ENCODE data around the gene TMEM86A.

TMEM86A gene

GRCh38 chr11:18710545-18710944 lies 12.0 kb downstream of the TMEM86A start:
- Histone ChIP-seq H3K27me3 (ENCODE audit: insufficient read depth, low read length) (0 out of 2 replicates have a peak, but pooled peaks cover 5% of the 10 kb centered on the region), H3K4me1 (ENCODE audit: insufficient read depth, low read length, severe bottlenecking) (no peaks in the 10 kb centered on the region), H3K9me2 (ENCODE audit: low read depth, low read length) (no peaks in the 10 kb centered on the region), H3K9ac (ENCODE audit: low read length) (no peak overlapping the region), H3K9me3 (ENCODE audit: low read length) (no peaks in the 10 kb centered on the region), H3K79me2 (ENCODE audit: insufficient read depth, low read length) (no peaks in the 10 kb centered on the region), H3K36me3 (ENCODE audit: insufficient read depth, low read length) (no peaks in the 10 kb centered on the region), H2AFZ (ENCODE audit: low read length) (no peak overlapping the region), H3K27ac (ENCODE audit: low read depth, low read length, poor library complexity, severe bottlenecking) (no peak overlapping the region), H4K20me1 (ENCODE audit: insufficient read depth, low read length) (no peaks in the 10 kb centered on the region), H3K4me2 (ENCODE audit: low read length) (no peak overlapping the region), H3F3A (ENCODE audit: insufficient read depth, low read length) (no peaks in the 10 kb centered on the region), H3K4me3 (ENCODE audit: low read depth, low read length, poor library complexity, severe bottlenecking) (no peak overlapping the region)
- no peak for TF ChIP-seq EZH2 (IDR thresholded peaks at IDR 0.05; ENCODE audit: borderline replicate concordance, low read length)
- TF ChIP-seq, protein P1, sequence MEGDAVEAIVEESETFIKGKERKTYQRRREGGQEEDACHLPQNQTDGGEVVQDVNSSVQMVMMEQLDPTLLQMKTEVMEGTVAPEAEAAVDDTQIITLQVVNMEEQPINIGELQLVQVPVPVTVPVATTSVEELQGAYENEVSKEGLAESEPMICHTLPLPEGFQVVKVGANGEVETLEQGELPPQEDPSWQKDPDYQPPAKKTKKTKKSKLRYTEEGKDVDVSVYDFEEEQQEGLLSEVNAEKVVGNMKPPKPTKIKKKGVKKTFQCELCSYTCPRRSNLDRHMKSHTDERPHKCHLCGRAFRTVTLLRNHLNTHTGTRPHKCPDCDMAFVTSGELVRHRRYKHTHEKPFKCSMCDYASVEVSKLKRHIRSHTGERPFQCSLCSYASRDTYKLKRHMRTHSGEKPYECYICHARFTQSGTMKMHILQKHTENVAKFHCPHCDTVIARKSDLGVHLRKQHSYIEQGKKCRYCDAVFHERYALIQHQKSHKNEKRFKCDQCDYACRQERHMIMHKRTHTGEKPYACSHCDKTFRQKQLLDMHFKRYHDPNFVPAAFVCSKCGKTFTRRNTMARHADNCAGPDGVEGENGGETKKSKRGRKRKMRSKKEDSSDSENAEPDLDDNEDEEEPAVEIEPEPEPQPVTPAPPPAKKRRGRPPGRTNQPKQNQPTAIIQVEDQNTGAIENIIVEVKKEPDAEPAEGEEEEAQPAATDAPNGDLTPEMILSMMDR (IDR thresholded peaks at IDR 0.05; ENCODE audit: low read length), result no peak

DNA sequence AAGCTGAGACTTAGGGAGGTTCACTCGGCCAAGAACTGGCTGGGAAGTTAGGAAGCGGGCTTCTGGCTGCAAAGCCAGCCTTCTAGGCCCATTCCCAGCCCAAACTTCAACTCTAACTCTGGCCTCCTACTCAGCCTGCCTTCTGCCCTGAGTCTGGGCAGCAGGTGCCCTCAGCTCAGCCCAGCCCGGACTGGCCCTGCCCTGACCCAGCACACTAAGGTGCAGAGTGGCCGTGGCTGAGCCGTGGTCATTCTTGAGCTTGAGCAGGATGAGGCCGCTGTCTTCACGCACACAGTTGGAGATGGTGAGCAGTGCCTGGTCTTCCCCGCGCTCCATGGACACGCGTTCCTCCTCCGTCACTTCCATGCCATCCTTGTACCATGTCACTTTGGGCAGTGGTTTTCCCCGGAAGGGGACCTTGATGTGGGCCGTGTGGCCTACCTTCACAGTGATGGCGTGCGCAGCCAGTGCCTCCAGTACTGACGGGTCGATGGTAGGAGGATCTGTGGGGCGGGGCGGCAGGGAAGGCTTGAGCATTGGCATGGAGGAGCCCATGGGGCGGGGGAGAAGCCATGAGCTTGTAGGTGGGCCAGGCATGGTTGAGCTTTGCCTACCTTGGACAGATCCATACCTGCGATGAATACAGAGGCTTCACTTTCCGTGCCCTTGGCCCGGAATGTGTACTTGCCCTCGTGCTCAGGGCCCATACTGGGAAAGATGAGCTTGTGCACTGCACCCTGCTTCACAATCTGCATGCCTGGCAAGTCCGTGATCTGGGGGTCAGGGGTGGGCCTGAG lies 15.3 kb downstream of the TMEM86A start:
- H3K9me2 ChIP-seq (ENCODE audit: low read depth, low read length), result no peaks in the 10 kb centered on the region
- H3K79me2 ChIP-seq (ENCODE audit: insufficient read depth, low read length), result no peaks in the 10 kb centered on the region
- H3K4me1 ChIP-seq (ENCODE audit: insufficient read depth, low read length, severe bottlenecking), result no peaks in the 10 kb centered on the region
- no peak overlapping the region for H3K4me2 ChIP-seq (ENCODE audit: low read length)
- no peak overlapping the region for H3K4me3 ChIP-seq (ENCODE audit: low read depth, low read length, poor library complexity, severe bottlenecking)
- H3K27me3 ChIP-seq (ENCODE audit: insufficient read depth, low read length), result 0 out of 2 replicates have a peak, but pooled peaks cover 5% of the 10 kb centered on the region
- H3F3A ChIP-seq (ENCODE audit: insufficient read depth, low read length), result no peaks in the 10 kb centered on the region
- no peaks in the 10 kb centered on the region for H4K20me1 ChIP-seq (ENCODE audit: insufficient read depth, low read length)
- TF ChIP-seq, protein P1 (IDR thresholded peaks at IDR 0.05; ENCODE audit: low read length), result no peak
- no peak for TF ChIP-seq EZH2 (IDR thresholded peaks at IDR 0.05; ENCODE audit: borderline replicate concordance, low read length)
- H3K9me3 ChIP-seq (ENCODE audit: low read length), result no peaks in the 10 kb centered on the region
- no peak overlapping the region for H2AFZ ChIP-seq (ENCODE audit: low read length)
- H3K36me3 ChIP-seq (ENCODE audit: insufficient read depth, low read length), result no peaks in the 10 kb centered on the region
- no peak overlapping the region for H3K9ac ChIP-seq (ENCODE audit: low read length)
- no peak overlapping the region for H3K27ac ChIP-seq (ENCODE audit: low read depth, low read length, poor library complexity, severe bottlenecking)

GRCh38 chr11:18714443-18714780 lies 15.8 kb downstream of the TMEM86A start:
- no peak overlapping the region for H3K9ac ChIP-seq (ENCODE audit: low read length)
- H3K4me2 ChIP-seq (ENCODE audit: low read length), result no peak overlapping the region
- H3K9me2 ChIP-seq (ENCODE audit: low read depth, low read length), result no peaks in the 10 kb centered on the region
- no peak overlapping the region for H2AFZ ChIP-seq (ENCODE audit: low read length)
- no peak overlapping the region for H3K27ac ChIP-seq (ENCODE audit: low read depth, low read length, poor library complexity, severe bottlenecking)
- no peaks in the 10 kb centered on the region for H3K36me3 ChIP-seq (ENCODE audit: insufficient read depth, low read length)
- no peaks in the 10 kb centered on the region for H3F3A ChIP-seq (ENCODE audit: insufficient read depth, low read length)
- 0 out of 2 replicates have a peak, but pooled peaks cover 5% of the 10 kb centered on the region for H3K27me3 ChIP-seq (ENCODE audit: insufficient read depth, low read length)
- TF ChIP-seq EZH2 (IDR thresholded peaks at IDR 0.05; ENCODE audit: borderline replicate concordance, low read length), result no peak
- TF ChIP-seq, protein P1 (IDR thresholded peaks at IDR 0.05; ENCODE audit: low read length), result no peak
- H3K4me1 ChIP-seq (ENCODE audit: insufficient read depth, low read length, severe bottlenecking), result no peaks in the 10 kb centered on the region
- no peaks in the 10 kb centered on the region for H4K20me1 ChIP-seq (ENCODE audit: insufficient read depth, low read length)
- no peaks in the 10 kb centered on the region for H3K79me2 ChIP-seq (ENCODE audit: insufficient read depth, low read length)
- no peak overlapping the region for H3K4me3 ChIP-seq (ENCODE audit: low read depth, low read length, poor library complexity, severe bottlenecking)
- no peaks in the 10 kb centered on the region for H3K9me3 ChIP-seq (ENCODE audit: low read length)
